ENCODE measurements around the gene CYP2A6.

The CYP2A6 gene

GRCh38 chr19:40807147-40808020, 42.9 kb downstream of the CYP2A6 start:
- in situ Hi-C loops (cut with HindIII; ENCODE audit: low pct_ligation_motif_present, low pct_unique_long_range_greater_than_20kb, low sequenced_read_pairs), result no loop called here
- DNase-seq, result peak; percentile 15

DNA sequence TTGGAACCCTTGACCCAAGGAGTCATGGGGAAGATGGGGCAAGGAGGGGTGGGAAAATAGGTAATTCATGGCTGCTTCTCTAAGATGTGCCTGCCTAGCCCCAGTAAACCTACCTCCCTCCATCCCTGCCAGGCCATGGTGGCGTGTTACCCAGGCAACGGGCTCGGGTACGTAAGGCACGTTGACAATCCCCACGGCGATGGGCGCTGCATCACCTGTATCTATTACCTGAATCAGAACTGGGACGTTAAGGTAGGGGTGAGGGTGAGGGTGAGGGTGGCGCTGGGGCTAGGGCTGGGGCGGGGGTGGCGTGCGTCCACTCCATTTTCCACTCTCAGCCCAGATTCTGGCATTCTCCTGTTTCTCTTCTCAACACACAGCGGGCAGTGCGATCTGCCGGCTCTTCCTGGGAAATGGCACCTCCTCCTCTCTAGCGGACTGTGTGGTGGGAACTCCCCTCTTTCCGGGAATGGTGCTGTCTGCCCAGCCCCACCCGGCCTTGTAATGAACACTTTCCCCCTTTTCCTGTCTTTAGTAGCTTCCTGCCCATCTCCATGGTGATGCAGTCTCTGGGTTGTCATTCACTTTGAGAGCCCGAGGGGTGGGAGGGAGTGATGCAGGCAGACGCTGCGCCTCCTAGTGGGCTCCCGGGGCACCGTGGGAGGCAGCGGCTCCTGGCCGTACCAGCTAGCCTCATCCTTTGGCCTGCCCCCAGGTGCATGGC, 43.7 kb downstream of the CYP2A6 start:
- DNase-seq, result peak; percentile 79
- in situ Hi-C loops (cut with HindIII; ENCODE audit: low pct_ligation_motif_present, low pct_unique_long_range_greater_than_20kb, low sequenced_read_pairs), result no loop called here

DNA sequence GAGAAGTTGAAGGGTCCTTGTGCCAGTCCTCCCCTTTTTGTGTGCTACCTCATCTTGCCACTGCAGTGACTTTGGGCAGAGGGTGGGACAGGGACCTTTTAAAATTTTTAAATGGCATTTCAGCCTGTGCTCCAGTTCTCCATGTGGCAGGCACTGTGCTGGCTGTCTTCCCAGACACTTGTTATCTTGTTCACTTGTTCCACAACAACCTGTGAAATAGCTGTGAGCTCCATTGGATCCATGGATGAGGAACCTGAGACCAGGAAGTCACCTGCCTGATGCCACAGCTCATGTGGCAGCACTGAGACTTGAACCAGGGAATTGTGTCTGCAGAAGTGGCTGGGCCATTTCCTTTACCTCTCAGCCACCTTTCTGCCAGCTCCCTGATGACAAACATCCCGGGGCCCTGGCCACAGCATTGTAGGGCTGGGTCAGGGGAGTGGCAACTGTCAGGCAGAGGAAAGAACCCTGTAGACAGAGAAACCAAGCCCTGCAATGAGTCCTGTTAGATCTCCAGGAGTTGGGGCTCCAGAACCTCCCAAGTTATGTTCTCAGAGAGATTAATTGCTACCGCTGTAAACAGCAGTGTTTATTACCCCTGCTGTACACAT, 44.9 kb downstream of the CYP2A6 start:
- no peak for DNase-seq
- in situ Hi-C loops (cut with HindIII; ENCODE audit: low pct_ligation_motif_present, low pct_unique_long_range_greater_than_20kb, low sequenced_read_pairs), result no loop called here

DNA sequence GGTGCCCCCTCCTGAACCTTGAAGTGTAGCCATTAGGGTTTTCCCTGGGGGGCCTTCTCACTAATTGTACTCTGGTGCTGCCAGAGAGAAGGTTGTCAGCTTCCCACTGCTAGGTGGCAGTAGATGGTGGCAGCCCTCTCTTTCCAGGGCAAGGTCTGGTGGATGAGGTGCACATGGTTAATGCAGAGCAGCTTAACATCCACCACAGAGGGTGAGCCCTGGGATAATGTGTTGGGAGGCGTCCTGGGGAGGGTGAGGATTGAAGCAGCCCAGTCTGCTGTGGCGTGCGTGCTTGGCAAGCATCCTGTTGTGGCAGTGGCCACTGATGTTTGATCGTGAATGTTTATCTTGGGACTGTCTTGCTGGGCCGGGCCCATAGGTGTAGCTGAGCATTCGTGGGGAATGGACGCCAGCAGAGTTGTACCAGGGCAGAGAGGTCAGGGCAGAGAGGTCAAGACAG, 45.4 kb downstream of the CYP2A6 start:
- in situ Hi-C loops (cut with HindIII; ENCODE audit: low pct_ligation_motif_present, low pct_unique_long_range_greater_than_20kb, low sequenced_read_pairs), result no loop called here

DNA sequence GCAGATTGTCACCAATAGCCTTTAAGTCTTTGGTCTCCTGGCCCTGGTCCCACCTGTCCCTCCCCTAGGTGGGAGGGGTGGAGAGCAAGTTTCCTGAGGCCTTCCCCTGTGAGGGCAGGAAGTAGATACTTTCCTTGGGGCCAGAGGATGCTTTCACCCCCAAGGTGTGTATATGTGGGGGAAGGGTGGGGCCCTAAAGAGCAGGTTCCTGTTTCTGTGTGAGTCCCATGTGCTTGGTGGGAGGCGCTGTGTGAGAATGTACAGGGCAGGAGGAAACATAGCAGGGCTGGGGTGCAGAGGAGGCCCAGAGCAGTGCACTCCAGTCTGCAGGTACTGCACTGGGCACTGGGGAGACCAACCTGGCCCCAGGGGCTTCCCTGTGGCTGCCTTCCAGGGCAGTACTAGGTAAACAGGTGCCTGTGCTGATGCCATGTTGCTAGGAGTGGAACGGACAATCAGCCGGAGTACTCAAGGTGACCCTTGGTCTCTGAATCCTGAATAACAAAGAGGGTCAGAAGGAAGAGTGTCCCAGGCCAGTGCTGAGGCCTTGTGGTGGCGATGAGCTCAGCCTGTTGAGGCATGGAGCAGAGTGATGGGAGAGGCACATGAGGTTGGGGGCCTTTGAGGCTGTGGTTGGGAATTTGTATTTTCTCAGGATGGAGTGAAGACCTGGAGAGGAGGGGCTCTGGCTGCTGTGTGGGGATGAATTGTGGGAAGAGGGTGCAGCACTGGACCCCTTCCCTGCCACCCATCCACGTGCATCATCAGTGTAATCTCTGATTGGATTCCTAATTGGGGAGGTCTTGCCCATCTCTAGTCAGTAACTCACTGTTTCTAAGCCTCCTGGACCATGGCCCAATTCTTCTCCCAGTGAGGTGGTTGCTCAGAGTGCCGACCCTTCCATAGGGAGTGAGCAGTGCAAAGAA, 46.1 kb downstream of the CYP2A6 start:
- DNase-seq, result no peak
- in situ Hi-C loops (cut with HindIII; ENCODE audit: low pct_ligation_motif_present, low pct_unique_long_range_greater_than_20kb, low sequenced_read_pairs), result no loop called here

More for the DNA sequence above, 45.4 kb downstream of the CYP2A6 start:
- DNase-seq, result no peak

DNA sequence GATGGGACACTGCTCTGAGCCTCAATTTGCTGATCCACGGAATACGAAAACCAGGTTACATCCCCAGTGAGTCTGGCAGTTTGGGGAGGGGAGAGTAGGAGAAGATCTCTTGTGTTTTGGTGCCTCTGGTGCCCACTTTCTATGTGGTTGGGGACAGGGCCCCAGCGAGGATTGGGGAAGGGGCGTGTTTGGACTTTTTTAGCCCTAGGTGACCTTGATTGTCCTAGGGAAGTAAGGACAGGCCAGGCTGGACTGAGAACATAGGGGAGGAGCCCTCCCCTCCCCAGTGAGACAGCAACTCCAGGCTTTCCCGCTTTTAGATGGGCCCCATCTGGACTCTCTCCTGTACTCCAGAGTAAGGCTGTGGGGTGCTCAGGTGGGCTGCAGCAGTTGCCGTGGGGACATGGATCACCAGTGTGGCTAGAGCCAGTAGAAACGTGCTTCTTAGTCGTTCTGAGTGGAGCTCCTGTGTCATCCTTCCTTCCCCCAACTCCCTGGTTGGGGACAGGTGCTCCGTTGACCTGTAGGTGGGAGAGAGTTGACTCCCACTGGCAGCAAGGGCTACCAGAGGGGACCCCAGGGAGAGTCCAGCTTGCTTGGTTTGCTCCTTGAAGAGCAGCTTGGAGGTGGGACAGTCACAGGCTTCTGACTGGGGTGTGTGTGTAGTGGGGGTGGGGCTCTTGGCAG, 46.9 kb downstream of the CYP2A6 start:
- DNase-seq, result no peak
- in situ Hi-C loops (cut with HindIII; ENCODE audit: low pct_ligation_motif_present, low pct_unique_long_range_greater_than_20kb, low sequenced_read_pairs), result no loop called here

GRCh38 chr19:40802300-40803169, 47.7 kb downstream of the CYP2A6 start:
- in situ Hi-C loops (cut with HindIII; ENCODE audit: low pct_ligation_motif_present, low pct_unique_long_range_greater_than_20kb, low sequenced_read_pairs), result no loop called here
- DNase-seq, result no peak

DNA sequence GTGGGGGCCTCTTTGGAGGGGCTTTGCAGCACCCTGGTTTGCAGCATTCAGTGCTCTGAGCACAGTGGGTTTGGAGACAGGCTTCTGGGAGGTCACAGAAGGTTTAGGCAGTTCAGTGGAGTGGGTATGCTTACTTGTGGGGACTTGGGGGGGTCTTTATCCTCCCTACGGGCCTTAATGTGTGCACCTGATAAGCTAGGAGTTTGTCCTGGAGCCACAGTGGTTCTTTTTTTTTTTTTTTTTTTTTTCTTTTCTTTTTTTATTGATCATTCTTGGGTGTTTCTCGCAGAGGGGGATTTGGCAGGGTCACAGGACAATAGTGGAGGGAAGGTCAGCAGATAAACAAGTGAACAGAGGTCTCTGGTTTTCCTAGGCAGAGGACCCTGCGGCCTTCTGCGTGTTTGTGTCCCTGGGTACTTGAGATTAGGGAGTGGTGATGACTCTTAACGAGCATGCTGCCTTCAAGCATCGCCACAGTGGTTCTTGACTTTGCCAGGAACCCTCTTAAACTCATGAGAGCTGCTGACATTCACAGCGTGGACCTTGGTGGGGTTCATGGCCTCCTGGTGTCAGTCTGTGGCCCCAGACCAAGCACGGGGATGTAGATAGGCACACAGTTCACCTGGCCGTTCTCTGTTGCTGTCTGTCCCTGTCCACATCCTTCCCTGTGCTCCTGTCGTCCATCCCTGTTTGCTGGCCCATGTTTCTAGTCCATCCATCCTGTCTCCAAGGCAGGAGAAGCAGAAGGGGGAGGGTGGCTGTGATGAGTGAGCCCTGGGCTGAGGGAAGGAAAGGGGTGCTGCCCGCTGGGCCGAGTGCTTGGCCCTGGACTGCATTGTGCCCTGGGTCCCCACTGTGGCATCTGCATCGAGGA, 48.6 kb downstream of the CYP2A6 start:
- in situ Hi-C loops (cut with HindIII; ENCODE audit: low pct_ligation_motif_present, low pct_unique_long_range_greater_than_20kb, low sequenced_read_pairs), result no loop called here
- no peak for DNase-seq

DNA sequence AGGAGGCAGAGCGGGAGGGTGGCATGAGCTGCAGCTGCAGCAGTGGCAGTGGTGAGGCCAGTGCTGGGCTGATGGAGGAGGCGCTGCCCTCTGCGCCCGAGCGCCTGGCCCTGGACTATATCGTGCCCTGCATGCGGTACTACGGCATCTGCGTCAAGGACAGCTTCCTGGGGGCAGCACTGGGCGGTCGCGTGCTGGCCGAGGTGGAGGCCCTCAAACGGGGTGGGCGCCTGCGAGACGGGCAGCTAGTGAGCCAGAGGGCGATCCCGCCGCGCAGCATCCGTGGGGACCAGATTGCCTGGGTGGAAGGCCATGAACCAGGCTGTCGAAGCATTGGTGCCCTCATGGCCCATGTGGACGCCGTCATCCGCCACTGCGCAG, 49.3 kb downstream of the CYP2A6 start:
- in situ Hi-C loops (cut with HindIII; ENCODE audit: low pct_ligation_motif_present, low pct_unique_long_range_greater_than_20kb, low sequenced_read_pairs), result no loop called here
- DNase-seq, result no peak

DNA sequence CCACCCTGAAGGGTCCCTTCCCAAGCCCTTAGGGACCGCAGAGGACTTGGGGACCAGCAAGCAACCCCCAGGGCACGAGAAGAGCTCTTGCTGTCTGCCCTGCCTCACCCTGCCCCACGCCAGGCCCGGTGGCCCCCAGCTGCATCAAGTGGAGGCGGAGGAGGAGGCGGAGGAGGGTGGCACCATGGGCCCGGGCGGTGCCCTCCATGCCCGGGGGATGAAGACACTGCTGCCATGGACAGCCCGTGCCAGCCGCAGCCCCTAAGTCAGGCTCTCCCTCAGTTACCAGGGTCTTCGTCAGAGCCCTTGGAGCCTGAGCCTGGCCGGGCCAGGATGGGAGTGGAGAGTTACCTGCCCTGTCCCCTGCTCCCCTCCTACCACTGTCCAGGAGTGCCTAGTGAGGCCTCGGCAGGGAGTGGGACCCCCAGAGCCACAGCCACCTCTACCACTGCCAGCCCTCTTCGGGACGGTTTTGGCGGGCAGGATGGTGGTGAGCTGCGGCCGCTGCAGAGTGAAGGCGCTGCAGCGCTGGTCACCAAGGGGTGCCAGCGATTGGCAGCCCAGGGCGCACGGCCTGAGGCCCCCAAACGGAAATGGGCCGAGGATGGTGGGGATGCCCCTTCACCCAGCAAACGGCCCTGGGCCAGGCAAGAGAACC, 49.8 kb downstream of the CYP2A6 start:
- in situ Hi-C loops (cut with HindIII; ENCODE audit: low pct_ligation_motif_present, low pct_unique_long_range_greater_than_20kb, low sequenced_read_pairs), result no loop called here
- no peak for DNase-seq

DNA sequence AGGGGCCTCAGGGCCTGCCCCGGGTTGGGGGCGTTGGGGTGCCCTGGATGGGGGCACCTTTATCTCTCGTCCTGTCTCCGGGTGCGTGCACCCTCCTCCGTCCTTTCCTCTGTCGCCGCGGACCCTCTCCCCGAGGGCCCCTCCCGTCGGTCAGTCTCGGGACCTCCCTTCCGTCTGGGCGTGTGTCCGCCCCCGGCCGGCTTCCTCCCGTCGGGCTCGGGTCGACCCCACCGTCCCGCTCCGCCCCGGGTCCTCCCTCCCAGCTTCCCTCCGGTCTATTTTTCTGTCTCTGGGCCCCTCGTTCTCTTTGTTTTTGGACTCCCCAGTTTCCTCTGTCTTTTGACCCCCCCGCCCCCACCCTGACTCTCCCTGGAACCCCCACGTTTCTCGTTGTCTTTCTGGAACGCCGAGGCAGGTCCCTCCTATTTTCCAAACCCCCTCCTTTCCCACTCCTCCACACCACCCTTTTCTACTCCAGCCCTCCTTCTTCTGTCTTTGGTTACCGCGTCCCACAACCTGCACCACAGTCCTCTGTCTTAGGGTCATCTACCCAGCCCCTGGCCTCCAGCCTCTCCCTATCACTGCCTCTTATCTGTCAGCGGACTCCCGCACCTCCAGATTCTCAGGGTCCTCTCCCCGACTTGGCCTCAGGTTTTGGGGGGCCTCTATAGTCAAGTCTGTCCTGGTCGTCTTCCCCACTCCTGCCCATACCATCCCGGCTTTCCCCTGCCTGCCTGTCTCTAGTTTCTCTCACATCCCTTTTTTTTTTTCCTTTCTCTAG, 50.5 kb downstream of the CYP2A6 start:
- DNase-seq, result peak; percentile 17

DNA sequence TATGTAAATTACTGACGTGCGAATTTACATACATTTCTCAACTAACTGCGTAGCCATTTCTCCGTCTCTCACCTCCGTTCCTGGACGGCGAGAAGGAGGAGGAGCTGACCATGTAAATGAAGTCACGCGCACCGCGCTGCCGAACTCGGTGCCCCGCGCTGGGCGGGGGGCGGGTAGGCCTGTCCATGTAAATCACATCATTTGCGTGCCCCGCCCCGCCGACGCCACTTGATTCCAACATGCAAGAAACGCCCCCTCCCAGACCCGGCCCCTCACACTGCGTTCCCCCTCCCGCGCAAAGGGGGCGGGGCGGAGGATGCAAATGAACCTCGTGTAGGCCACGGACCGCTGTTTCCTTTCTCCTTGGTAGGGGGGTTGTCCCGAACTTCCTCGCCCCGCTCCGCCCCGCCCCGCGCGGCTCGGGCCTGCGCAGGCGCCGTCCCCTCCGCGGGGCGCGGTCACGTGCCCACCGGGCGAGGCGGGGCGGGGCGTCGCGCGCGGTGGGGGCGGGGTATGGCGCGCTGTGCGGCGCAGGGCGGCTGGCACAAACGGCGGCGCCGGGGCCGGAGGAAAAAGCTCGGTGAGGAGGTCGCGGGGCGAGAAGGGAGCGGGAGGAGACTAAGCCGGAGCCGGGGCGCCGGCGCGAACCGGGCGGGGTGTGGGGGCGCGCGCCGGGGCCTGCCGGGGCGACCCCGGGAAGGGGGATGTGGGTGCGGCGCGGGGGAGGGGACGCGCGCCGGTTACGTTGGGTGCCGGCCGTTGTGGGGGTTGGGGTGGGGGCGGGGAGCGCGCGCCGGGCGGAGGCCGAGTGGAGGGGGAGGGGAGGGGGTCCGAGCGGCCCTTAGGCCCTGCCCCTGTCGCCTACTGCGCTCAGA, 51.3 kb downstream of the CYP2A6 start, which contains the start of gene EGLN2:
TSS of gene EGLN2 (plus strand) at position 509 of the 875 bp plus-strand sequence. CDS start 1,382 bp downstream, outside the sequence.
- peak; percentile 98 for DNase-seq
- in situ Hi-C loops (cut with HindIII; ENCODE audit: low pct_ligation_motif_present, low pct_unique_long_range_greater_than_20kb, low sequenced_read_pairs), result no loop called here

More for the DNA sequence above, 50.5 kb downstream of the CYP2A6 start:
- in situ Hi-C loops (cut with HindIII; ENCODE audit: low pct_ligation_motif_present, low pct_unique_long_range_greater_than_20kb, low sequenced_read_pairs), result no loop called here

GRCh38 chr19:40797963-40798682, 52.1 kb downstream of the CYP2A6 start:
- DNase-seq, result peak; percentile 74
- in situ Hi-C loops (cut with HindIII; ENCODE audit: low pct_ligation_motif_present, low pct_unique_long_range_greater_than_20kb, low sequenced_read_pairs), result no loop called here
